Activated CD4-positive, alpha-beta T cell treated with anti-CD3 and anti-CD28 coated beads for 24 hours (primary cell): ENCODE measurements around the gene NEGR1.

Source experiments
- DNase-seq, 2 donors: peaks; one replicate each; pipeline ENCODE4 v3.0.0-alpha.2; 2020; ENCODE audit warnings: low read depth in 2 of 2

NEGR1 gene

DNA sequence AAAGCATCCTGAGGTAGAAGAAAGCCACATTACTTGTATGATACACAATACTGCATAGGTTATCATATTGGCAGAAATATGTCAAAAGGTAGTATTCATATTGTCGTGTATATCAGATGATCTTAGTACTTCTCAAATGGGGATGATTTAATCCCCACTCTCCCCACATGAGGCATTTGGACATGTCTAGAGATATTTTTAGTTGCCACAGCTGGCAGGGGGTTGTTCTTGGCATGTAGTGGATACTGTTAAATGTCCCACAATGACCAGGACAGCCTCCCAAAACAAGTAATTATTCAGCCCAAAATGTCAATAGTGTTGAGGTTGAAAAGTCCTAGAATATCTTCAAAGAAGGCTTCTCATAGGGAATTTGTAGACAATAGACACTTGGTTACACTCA lies 162.8 kb downstream of the NEGR1 start:
- DNase-seq = no peak

DNA sequence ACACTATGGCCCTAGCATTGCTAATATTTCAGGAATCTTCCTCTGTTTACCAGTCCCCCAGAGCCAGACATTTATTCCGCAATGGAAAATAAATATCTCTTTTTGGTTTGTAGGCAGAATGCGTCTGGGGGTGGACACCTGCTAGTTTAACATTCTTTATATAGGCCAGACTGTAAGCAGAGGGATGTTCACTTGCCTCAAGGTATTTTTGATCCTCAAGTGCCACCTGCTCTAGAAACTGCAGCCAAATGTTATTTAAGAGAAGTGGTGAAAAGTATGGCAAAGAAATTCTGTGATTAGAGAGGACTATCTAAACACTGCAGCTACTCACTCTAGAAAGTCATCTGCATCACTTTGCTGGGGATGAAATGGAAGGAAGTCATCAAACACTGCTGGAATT lies 164.7 kb downstream of the NEGR1 start:
- no peak for DNase-seq

DNA sequence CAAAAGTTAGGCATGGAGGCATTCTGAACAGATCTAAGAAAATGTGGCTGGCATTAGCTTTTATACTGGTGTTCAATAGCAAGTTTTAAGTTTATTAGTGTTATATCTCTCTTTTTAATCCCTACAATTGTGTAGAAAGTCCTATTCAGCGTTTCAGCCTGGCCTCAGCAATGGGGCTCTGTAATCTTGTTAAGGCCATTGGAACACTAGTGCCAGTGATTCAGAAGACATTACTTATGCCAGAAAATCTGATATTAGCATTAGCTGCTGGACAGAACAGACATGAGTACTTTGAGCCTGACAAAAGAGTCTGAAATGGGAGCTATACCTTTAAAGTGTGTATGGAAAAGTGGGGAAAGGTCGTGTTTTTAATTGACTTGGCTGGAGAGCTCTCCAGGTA lies 167.0 kb downstream of the NEGR1 start:
- no peak for DNase-seq

DNA sequence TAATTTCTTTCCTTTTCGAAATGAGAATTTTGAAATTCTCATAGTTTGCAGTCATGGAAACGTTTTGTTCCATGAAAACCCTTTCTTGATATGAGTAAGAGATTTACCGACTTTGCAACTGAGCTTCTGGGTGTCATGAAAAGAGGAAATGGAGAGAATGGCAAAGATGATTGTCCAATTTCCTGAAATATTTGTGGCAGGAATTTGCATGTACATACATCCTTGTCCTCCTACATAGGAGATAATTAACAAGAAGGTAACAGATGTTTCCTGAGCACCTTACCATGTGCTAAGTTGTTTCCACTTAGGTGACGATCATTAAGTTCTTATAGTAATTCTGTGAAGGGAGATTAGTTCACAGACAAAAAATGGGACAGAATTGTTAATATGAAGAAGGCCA lies 170.7 kb downstream of the NEGR1 start:
- no peak for DNase-seq

DNA sequence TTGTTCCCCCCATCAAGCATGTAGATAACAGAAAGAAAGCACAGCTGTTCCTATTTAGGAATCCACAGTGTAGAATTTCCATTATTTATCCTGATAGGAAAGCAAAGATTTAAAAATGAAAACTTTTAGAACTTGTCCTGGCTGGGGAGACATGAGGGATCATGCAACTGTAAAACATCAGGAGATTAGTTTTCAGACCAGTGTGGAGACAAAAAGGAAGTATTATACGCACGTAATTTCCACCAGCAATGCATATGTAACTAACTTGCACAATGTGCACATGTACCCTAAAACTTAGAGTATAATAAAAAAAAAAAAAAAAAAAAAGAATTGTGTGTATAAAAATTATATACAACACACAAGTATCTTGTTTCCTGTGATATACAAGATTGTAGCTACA lies 172.4 kb downstream of the NEGR1 start:
- no peak for DNase-seq

DNA sequence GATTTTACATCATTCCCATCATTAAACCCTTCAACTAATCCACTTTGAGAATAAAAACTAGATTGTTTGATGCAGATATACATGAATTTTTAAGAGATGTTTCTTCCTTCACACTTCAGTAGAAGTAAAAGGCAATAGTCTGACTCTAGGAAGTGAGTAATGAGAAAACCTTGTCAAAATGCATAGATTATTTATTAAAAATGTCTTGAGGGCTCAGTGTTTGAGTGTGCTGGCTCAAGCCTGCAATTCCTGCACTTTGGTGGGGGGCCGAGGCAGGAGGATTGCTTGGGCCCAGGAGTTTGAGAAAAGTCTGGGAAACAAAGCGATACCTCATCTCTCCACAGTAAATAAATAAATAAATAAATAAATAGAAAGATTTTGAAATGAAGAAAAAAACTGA lies 177.1 kb downstream of the NEGR1 start:
- DNase-seq = no peak

DNA sequence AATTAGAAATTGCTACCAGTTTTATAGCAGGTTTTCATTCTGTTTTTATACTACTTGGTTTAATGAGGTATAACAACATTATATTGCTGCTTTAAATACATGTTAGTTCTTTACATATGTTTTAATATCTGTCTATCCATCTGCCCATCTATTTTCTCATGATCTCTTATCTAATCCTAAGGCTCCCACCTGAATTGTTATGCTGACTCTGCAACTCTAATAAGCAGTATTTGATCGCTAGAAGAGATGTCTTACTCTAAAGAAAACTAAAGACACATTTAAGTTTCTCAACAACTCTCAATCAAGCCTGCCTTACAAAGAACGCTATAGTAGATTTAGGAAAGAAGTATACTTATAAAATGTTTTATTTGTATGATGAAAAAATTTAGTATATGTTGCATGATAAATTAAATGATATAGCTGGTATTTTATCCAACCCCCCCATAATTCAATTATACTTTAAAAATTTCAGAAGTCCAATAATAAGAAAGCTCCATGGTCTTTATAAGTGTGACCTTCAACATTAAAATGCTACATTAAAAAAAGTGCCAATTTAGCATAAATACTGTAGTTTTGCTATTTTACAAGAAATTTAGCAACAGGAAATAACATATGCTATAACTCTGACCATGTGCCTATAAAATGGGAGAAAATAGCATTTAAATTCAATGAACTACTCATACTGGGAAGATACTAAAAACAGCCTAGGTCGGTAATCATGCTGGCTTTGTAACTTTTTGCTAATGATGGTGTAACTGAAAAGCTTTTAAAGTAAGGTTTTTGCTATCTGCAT lies 180.3 kb downstream of the NEGR1 start:
- DNase-seq = no peak

DNA sequence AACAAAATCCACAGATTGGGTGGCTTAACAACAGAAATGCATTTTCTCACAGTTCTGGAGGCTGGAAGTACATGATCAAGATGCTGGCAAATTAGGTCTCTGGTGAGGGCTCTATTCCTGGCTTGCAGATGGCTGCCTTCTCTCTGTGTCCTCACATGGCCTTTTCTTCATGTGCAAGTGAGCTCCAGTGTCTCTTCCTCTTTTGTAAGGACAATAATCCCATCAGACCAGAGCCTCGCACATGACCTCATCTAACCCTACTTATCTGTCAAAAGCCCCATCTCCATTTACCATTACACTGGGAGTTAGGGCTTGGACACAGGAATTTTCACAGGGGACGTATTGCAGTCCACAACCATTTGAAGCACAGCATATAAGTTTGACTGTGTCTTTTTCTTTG lies 181.6 kb downstream of the NEGR1 start:
- DNase-seq = no peak

DNA sequence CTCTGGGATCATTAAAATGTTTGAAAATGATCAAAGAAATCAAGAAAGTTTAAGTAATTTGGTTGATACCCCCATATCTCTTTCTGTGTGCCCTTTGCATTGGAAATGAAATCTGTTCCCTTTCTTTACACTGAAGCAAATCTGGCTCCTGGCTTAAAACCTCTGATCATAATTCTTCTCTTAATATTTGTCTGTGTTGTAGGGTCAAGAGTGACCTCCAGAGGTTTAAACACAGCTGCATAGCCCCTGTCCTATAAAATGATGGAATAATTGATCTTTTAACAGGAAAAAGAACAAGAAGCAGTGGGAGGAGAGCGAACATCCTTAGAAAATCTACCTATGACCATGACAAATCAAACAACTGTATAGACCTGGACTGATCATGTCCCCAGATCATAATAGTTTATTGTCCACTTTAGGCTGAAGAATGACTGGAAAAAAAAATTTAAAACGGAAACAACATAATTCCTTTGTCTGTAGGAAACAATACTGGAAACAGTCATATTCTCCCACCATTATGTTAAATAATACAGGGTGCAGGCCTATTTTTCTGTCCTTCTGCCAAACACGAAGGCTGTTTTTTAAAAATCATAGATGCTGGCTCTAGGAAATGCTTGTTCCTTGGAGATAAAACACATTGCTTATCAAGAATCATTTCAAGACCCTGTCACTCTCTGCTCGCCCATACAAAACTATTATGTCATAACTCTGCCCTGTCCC lies 184.3 kb downstream of the NEGR1 start:
- no peak for DNase-seq

DNA sequence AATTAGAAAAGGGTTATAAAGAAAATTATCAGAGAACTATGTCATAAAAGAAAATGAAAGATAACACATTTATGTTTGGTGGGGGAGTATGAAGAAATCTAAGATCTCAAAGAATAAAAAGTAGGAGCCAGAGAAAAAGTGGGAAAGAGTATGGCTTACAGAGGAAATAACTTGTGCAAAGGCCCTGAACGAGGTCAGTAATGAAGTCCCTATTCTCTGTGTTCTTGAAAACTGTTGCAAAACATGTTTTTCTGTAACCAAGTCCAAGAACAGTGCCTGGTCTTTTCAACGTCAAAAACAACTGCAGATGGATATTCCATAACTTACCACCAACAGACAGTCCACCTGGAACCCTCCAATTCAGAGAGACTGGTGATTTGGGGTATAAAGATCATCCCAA lies 188.1 kb downstream of the NEGR1 start:
- no peak for DNase-seq

DNA sequence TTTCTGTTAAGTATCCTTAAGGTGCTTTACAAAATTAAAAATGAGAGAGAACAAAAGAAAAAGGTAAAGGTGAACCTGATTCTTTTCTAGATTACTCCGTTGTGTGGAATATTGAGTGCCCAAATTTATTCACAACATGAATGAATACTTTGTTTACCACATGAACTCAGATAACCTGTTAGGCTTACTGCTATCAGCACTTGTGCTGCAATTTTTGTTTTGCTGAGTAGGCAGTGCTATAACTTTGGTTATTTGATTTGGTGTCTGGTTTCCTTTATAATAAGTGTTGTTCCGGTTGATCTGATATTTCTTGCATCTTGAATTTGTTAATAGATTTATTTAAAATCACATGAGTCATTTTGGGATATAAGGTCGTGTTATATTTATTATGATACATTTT lies 195.9 kb downstream of the NEGR1 start:
- no peak for DNase-seq

DNA sequence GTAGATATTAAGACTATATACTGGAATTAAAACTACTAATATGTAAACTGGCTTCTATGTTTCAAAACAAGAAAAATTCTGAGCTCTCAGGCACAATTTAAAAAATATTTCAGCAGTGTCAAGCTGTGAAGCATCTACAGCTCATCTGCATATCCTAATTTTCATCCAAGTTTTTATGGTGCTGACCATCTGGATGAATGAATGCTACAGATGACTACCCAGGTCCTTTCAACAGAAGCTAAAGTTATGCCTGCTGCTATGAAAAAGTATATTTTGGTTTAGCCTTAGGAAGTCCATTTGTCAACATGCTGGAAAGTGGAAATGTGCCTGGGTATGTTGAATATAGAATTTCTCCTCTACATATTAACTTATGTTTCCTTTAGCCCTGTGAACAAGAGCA lies 206.9 kb downstream of the NEGR1 start:
- DNase-seq = no peak

DNA sequence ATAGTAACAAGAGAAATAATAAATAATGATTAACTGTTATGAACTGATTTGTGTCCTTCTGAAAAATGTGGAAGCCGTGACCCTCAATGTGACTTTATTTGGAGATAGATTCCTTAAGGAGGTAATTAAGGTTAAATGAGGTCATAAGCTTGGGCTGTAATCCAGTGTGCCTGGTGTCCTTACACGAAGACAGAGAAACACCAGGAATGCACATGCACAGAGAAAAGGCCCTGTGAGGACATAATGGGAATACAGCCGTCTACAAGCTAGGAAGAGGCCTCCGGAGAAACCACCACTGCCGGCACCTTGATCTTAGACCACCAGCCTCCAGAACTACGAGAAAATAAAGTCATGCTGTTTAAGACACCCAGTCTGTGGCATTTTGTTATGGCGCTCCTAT lies 215.9 kb downstream of the NEGR1 start:
- DNase-seq = no peak

DNA sequence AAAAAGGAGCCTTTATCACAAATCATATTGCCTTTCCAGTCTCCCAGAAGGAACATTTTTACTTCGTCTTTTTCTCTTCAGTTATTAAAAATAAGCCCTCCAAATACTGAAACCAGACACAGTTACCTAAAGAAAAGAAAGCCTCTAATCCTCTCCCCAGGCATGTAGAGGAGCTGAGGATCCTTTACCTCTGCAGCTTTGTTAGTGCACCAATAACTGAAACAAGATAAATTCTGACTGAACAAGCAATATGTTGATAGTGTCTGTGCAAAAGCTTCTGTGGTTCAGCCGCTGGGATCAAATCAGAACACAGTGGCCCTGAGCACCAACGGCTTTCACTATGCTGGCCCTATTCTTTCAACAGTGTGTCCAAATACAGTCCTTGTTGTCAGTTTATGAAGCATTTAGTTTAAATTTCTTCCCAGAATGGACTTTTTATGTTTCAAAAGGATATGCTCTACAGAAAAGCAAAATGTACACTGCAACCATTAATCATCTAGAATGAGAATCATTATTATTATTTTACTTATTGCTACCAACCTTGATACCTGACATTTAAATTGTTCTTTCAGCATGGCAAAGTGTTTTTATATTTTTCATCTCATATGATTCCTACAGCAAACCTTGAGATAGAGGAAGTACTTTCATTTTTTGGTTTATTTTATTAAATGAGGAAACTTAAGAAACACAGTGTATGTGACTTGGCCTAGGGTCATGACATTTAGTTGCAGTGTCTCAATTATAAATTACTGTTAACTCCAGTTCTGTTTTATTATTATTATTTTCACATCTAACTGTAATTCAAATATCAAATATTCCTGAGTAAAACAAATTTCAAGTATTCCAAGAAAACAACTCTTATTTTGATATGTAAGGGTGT lies 217.9 kb downstream of the NEGR1 start:
- no peak for DNase-seq

DNA sequence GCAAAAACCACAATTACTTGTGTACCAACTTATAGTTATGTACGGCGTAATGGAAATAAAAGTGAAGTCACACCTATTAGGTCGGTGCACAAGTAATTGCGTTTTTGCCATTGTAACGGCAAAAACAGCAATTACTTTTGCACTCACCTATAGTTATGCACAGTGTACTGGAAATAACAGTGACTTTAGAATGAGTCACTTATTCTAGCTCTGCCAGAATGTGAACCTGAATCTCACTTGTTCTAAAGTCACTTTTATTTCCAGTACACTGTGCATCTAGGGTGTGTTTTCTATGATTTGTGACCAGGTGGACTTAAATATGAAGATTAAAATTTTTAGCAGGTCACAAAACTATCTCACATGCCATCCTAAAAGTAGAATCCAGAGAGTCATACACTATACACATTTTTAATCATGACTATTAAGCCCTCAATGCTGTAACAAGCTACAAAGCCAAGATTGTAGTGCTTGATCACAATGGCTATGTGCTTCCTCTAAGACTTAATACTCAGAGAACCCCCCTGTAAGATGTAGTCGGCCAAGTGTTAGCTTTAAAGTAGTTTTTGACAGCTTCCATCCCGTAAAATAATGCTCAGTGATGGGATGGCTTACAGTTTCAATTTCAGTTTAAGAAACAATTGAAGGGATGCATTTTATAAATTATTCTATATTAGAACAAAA lies 218.8 kb downstream of the NEGR1 start:
- DNase-seq = no peak

DNA sequence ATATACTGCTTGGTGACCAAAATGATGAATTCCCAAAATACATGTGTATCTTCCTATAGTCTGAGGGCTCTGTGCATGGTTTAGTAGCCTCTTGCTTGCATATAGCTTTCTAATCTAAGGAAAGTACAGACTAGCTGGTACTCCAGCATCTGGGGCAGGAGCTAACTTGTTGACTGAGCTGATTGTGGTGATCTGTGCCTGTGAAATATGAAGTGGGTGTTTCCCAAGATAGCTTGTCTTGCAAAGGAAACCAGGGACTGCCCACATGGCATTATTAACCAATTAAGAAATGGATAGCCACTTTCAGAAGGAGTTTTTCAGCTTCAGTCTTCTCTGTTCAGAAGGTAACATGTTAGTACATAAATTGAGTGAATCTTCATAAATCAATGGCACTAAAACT lies 219.8 kb downstream of the NEGR1 start:
- no peak for DNase-seq

DNA sequence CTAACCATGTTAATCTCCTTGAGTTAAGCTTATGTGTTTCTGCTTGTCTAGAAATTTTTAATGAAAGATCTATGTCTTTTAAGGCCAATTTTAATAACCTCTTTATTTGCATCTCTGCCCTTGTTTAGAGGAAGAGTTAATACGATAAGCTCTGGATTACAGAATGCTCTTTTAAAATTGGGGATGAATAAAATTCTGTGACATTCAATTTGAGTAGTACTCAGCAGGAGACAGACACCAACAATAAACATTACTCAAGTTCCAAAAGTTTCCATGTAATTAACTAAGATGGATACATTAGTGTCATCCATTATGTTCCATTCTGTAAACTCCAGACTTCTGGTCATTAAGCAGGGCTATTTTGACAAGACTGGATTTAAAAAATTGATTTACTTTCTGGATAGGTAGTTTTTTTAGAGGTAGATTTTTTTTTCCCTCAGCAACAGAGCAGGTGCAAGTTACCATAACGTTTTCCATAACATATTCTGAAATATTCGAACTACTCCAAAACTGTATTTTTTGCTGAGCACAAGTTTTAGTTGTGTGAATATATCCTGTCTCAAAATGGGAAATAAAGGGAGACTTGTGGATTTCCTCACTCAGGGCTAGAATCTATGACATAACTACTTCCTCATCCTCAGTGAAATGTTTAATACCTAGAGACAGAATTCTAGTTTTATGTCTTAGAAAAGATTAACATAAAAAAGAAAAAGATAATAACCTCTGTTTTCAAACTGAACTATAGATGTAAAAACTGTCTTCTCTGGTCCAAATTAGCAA lies 221.7 kb downstream of the NEGR1 start:
- no peak for DNase-seq

DNA sequence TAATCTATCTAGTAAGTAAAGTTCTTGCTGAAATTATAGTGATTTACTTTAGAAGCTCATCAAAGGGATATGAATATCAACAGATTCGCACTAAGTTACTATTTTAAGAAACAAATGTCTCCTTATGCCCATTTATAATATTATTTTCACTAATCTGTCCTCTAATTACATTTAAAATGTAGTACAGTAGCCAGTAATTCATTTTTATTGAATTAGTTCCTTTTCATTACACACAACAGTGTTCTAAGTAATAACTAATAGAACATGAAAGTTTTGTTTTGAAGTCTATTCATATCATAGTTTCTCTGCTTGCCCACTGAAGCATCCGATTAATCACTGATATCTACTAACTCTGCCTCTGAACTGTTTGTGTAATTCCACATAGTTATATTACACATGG lies 225.8 kb downstream of the NEGR1 start:
- no peak for DNase-seq

DNA sequence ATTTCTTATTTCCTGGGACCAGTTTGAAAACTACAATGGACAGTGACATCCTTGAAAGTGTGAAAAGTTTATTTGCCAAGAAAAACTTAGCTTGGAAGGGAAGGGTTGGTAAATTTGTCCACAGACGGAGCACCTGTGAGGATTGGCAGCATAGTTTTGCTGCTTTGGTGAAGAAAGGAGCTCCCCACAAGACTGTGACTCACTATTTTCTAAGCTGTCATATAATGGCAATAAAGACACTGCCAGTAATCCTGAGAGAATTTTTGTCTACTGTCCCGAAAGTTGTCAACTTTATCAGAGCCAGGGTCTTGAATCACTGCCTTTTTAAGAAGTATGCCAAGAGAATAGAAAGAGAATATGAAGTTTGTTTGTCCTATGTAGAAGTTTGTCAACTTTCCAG lies 230.8 kb downstream of the NEGR1 start:
- no peak for DNase-seq

DNA sequence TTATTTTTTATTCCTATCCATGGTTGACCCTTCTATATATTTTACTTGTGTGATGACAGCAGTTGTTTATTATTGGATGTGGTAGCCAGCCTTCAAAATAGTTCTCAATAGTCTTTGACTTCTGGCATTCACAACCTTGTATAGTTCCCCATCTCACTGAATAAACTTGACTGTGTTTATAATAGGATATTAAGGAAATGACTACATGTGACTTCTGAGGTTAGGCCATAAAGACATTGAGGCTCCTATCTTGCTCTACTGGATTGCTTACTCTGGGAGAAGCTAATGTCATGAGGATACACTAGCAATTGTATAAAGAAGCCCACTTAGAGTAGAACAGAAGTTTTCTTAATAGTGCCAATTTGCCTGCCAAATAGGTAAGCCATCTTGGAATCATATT lies 231.8 kb downstream of the NEGR1 start:
- DNase-seq = no peak

DNA sequence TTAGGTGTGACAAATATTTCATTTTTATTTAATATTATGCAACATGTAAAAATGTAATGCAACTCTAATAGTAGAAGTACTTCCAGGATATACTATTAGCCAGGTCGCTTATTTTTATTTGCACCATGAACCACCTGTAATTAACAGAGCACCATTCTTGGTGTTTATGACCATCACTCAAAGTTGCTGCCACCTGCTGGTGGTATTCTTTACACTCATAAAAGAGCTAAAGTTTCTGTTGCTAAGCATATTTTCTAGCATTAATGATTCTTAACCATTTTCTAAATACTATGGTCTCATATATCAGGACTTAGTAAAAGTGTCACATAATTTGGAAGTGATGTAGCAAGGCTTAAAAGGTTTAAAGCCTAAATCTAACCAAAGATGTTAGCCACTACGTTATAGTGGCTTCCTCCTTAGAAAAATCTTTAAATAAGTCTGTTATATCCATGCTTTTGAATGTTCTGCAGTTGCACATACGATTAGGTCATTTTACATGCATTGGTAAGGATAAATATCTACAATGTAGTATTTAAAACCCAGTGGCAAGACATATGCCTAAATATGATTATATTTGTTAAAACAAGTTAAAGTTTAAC lies 244.5 kb downstream of the NEGR1 start:
- no peak for DNase-seq
